HG03095 (cell line): ENCODE measurements around the gene MAP3K4.

Source experiments
- ATAC-seq: cut with Tn5 transposase; IDR thresholded peaks from one replicate; pipeline ENCODE4 v1.9.1; 2021; ENCODE audit warnings: moderate library complexity; ENCODE audit not compliant: unreplicated experiment

The MAP3K4 gene

DNA sequence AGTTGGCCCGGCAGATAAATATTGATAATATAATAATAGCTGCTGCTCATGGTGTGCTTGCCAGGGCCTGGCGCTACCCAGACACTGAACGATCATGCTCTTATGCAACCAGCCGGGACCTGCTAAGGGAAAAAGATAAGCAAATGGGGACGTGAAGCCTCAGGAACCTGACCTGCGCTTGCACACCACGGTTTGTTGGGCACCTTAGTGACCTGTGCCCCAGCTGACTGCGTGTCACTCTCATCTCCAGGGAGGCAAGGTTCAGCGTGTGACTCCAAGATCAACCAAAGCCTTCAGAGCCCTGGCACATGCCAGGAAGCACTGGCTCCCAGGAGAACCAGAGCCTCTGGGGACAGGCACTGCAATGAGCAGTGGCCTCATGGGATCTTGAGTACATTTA is 171.2 kb downstream of the MAP3K4 start:
- ATAC-seq = no peak

DNA sequence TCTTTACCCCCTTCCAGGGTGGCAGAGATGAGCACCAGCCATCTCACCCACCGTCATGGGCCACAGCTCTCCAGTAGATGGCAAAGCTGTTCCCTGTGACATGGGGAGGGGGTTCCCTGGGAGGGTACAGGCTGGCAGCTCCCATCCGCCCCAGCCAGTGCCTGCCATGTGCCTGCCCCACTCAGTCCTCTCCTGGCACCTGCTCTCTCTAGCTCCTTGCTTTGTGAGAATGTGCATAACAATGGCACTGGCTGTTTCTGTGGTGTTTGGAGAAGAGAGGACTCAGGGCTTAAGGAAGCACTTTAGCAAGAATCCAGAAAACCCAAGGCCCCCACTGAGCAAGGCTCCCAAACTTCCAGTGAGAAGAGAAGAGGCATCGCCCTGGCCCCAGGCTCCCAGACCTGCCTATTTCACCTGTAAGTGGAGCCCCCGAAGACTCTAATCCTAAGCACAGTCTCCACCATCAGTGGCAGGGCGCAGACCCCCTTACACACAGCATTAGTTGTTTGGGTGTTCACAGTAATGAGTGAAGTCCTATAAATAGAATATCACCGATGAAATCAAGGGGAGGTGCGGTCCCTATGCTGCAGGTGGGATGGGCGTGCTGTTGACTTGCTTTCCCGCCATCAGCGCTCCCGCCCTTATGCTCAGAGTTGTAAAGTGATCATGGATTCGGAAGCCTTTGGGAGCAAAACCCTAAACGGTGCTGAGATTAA is 172.1 kb downstream of the MAP3K4 start:
- ATAC-seq = no peak

GRCh38 chr6:161164182-161164625 is 172.6 kb downstream of the MAP3K4 start:
- no peak for ATAC-seq

- no peak for ATAC-seq
Measured at GRCh38 chr6:161166176-161166575, 174.6 kb downstream of the MAP3K4 start.

DNA sequence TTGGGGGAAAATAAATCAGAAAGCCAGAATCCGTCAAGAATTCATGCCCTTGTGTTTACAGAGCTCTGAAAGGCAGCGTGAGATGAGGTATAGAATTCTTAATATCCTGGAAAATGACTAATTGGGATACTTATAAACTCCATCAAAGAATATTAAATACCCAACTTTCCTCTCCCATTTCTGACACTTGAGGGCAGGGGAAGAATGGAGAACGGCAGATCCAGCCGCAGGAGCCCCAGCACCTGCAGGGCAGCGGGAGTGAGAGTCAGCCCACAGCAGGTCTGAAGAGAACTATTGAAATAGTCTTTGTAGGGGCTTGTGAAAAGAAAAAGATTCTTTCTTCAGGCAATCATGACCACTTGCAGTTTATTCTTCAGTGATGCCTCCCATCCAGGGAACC is 175.1 kb downstream of the MAP3K4 start:
- no peak for ATAC-seq
